Fibroblast of pulmonary artery (primary cell): ENCODE data around the gene NUCKS1.

Source experiments
- DNase-seq: peaks from one replicate; pipeline ENCODE4 v3.0.0-alpha.2; 2010; ENCODE audit warnings: low read depth
- H3K4me3 ChIP-seq: replicated peaks from 2 replicates; pipeline ENCODE4 v1.5.1; 2011; ENCODE audit warnings: low read depth, mild to moderate bottlenecking, control low read depth, low read length, moderate library complexity
- CTCF ChIP-seq: IDR thresholded peaks from 2 replicates; pipeline ENCODE4 v1.5.1; 2011; ENCODE audit warnings: mild to moderate bottlenecking, control low read depth, low read length, inconsistent platforms; ENCODE audit errors: missing control alignments

Gene NUCKS1

GRCh38 chr1:205782627-205783432 lies 32.8 kb upstream of the NUCKS1 start:
- no peak for TF ChIP-seq CTCF
- no peak for DNase-seq
- no peak overlapping the region for H3K4me3 ChIP-seq

- H3K4me3 ChIP-seq: no peak overlapping the region
- TF ChIP-seq CTCF: no peak
- no peak for DNase-seq
These were observed 30.4 kb upstream of the NUCKS1 start for GRCh38 chr1:205780335-205780734.

GRCh38 chr1:205777994-205778393 lies 28.0 kb upstream of the NUCKS1 start:
- no peak for TF ChIP-seq CTCF
- DNase-seq: no peak
- no peak overlapping the region for H3K4me3 ChIP-seq

- H3K4me3 ChIP-seq: peak overlapping the region; percentile 82
- TF ChIP-seq CTCF: no peak
- peak; percentile 85 for DNase-seq
These were observed 25.7 kb upstream of the NUCKS1 start for GRCh38 chr1:205775717-205776056.

- no peak for TF ChIP-seq CTCF
- H3K4me3 ChIP-seq: peak within 1 kb of the TSS; percentile 82
- DNase-seq: peak; percentile 87
These were observed 25.2 kb upstream of the NUCKS1 start, which contains the start of gene RAB29 for GRCh38 chr1:205775015-205775716. Gene RAB29, minus strand, starts transcription at chr1:205775482. Its CDS starts 526 bp downstream, at chr1:205774956.

- peak overlapping the region; percentile 82 for H3K4me3 ChIP-seq
- TF ChIP-seq CTCF: no peak
- peak; percentile 24 for DNase-seq
These were observed 24.4 kb upstream of the NUCKS1 start for GRCh38 chr1:205774198-205775014.
